Large intestine (tissue), 3 donors: ENCODE data around the gene BRD7. TPM values are rescaled to one million over a fixed set of nuclear protein-coding genes. Genes with fewer than 3 reads are reported as not detected.
A peak's percentile ranks its signal among the peaks of the same experiment; 100 is the strongest.

Experiments used
- DNase-seq, 2 donors: peaks; one replicate each; pipeline versions ENCODE4 v3.0.0 to v3.0.0-alpha.2; 2013
- H3K27ac ChIP-seq: one replicate; pipeline ENCODE4 v1.5.1; 2013; ENCODE audit warnings: low read length
- H3K27me3 ChIP-seq: 2 replicates; pipeline ENCODE4 v1.6.1; 2013; ENCODE audit warnings: low read length; ENCODE audit not compliant: control insufficient read depth, insufficient read depth
- H3K36me3 ChIP-seq: 2 replicates; pipeline ENCODE4 v1.6.1; 2013; ENCODE audit warnings: low read length; ENCODE audit not compliant: control insufficient read depth, insufficient read depth
- H3K4me1 ChIP-seq: one replicate; pipeline ENCODE4 v1.6.1; 2013; ENCODE audit warnings: low read length; ENCODE audit not compliant: control insufficient read depth, insufficient read depth
- H3K4me3 ChIP-seq: one replicate; pipeline ENCODE4 v1.5.1; 2013; ENCODE audit warnings: low read length
- H3K9me3 ChIP-seq: one replicate; pipeline ENCODE4 v1.6.1; 2013; ENCODE audit warnings: mild to moderate bottlenecking, low read depth, low read length, moderate library complexity; ENCODE audit not compliant: control insufficient read depth
- WGBS: methylation state at CpG from one replicate; pipeline ENCODE4 v1.1.5; 2013; ENCODE audit warnings: low lambda C conversion rate; ENCODE audit not compliant: insufficient coverage; 5-methylcytosine and 5-hydroxymethylcytosine counted together
- polyA plus RNA-seq: library from polyadenylated mRNA; unstranded; fragments of 120-200 nt; gene quantifications from one replicate; pipeline ENCODE4 v1.2.1, GENCODE V29; 2013

The BRD7 gene
- polyA plus RNA-seq, 1 donor: 69.7 TPM

- Histone ChIP-seq H3K9me3 (no peaks in the 10 kb centered on the region), H3K36me3 (no peaks in the 10 kb centered on the region), H3K27me3 (peaks cover 5% of the 10 kb centered on the region), H3K4me1 (peaks cover 4% of the 10 kb centered on the region), H3K27ac (no peak overlapping the region), H3K4me3 (no peak overlapping the region)
- DNase-seq: peak in 1 of 2 donors; percentile 23
- WGBS: no CpG with 5 or more reads among the region's 10 CpGs
These were observed 4.0 kb upstream of the BRD7 start for GRCh38 chr16:50372611-50373344.

- peak in 1 of 2 donors; percentile 18 for DNase-seq
- Histone ChIP-seq H3K27me3 (peaks cover 5% of the 10 kb centered on the region), H3K36me3 (no peaks in the 10 kb centered on the region), H3K9me3 (no peaks in the 10 kb centered on the region), H3K4me3 (no peak overlapping the region), H3K4me1 (peaks cover 4% of the 10 kb centered on the region), H3K27ac (no peak overlapping the region)
- no CpG with 5 or more reads among the region's 7 CpGs for WGBS
These were observed 3.3 kb upstream of the BRD7 start for GRCh38 chr16:50371936-50372595.

- Histone ChIP-seq H3K27me3 (peaks cover 5% of the 10 kb centered on the region), H3K27ac (no peak overlapping the region), H3K4me3 (no peak overlapping the region), H3K9me3 (no peaks in the 10 kb centered on the region), H3K4me1 (peaks cover 4% of the 10 kb centered on the region), H3K36me3 (no peaks in the 10 kb centered on the region)
- DNase-seq: peak in 1 of 2 donors; percentile 17
- no CpG with 5 or more reads among the region's 4 CpGs for WGBS
These were observed 2.4 kb upstream of the BRD7 start for GRCh38 chr16:50371036-50371716.

GRCh38 chr16:50369133-50369804, 481 bp upstream of the BRD7 start:
- Histone ChIP-seq H3K4me3 (peak overlapping the region; percentile 29), H3K27me3 (peaks cover 3% of the 10 kb centered on the region), H3K9me3 (no peaks in the 10 kb centered on the region), H3K36me3 (peaks cover 2% of the 10 kb centered on the region), H3K4me1 (peaks cover 6% of the 10 kb centered on the region), H3K27ac (peak overlapping the region; percentile 29)
- DNase-seq: peak in 1 of 2 donors; percentile 31
- 2% methylated on average over 4 of the region's 7 CpGs for WGBS

GRCh38 chr16:50367777-50368409, 895 bp downstream of the BRD7 start:
- peak overlapping the region; percentile 57 for H3K4me3 ChIP-seq
- no peak for DNase-seq
- WGBS: 8% methylated on average over 5 of the region's 23 CpGs
- H3K27ac ChIP-seq: no peak overlapping the region
- H3K4me1 ChIP-seq: peaks cover 6% of the 10 kb centered on the region
- peaks cover 14% of the 10 kb centered on the region for H3K36me3 ChIP-seq
- H3K9me3 ChIP-seq: no peaks in the 10 kb centered on the region
- no peaks in the 10 kb centered on the region for H3K27me3 ChIP-seq

GRCh38 chr16:50365791-50366575, 2.8 kb downstream of the BRD7 start:
- Histone ChIP-seq H3K4me1 (peaks cover 6% of the 10 kb centered on the region), H3K27ac (no peak overlapping the region), H3K4me3 (no peak overlapping the region), H3K9me3 (no peaks in the 10 kb centered on the region), H3K36me3 (peaks cover 27% of the 10 kb centered on the region), H3K27me3 (no peaks in the 10 kb centered on the region)
- WGBS: 69% methylated on average over 2 of the region's 2 CpGs
- DNase-seq: no peak

GRCh38 chr16:50363656-50364055, 5.1 kb downstream of the BRD7 start:
- H3K4me1 ChIP-seq: peaks cover 2% of the 10 kb centered on the region
- H3K27ac ChIP-seq: no peak overlapping the region
- H3K36me3 ChIP-seq: peaks cover 39% of the 10 kb centered on the region
- no peak for DNase-seq
- WGBS: 100% methylated on average over 1 of the region's 10 CpGs
- no peaks in the 10 kb centered on the region for H3K27me3 ChIP-seq
- no peaks in the 10 kb centered on the region for H3K9me3 ChIP-seq
- no peak overlapping the region for H3K4me3 ChIP-seq

GRCh38 chr16:50360779-50361178, 8.0 kb downstream of the BRD7 start:
- H3K4me1 ChIP-seq: peaks cover 2% of the 10 kb centered on the region
- no peak overlapping the region for H3K27ac ChIP-seq

GRCh38 chr16:50360033-50360778, 8.6 kb downstream of the BRD7 start:
- WGBS: 48% methylated on average over 2 of the region's 6 CpGs
- Histone ChIP-seq H3K4me1 (peaks cover 2% of the 10 kb centered on the region), H3K9me3 (no peaks in the 10 kb centered on the region), H3K36me3 (peaks cover 46% of the 10 kb centered on the region), H3K27me3 (no peaks in the 10 kb centered on the region), H3K4me3 (no peak overlapping the region), H3K27ac (no peak overlapping the region)
- no peak for DNase-seq

More at GRCh38 chr16:50360779-50361178, 8.0 kb downstream of the BRD7 start:
- H3K27me3 ChIP-seq: no peaks in the 10 kb centered on the region
- no peak for DNase-seq
- no peaks in the 10 kb centered on the region for H3K9me3 ChIP-seq
- WGBS: no CpG with 5 or more reads among the region's 3 CpGs
- H3K4me3 ChIP-seq: no peak overlapping the region
- H3K36me3 ChIP-seq: peaks cover 46% of the 10 kb centered on the region
